ENCODE measurements around the gene C19orf85. TPM values are rescaled to one million over a fixed set of nuclear protein-coding genes. Genes with fewer than 3 reads are reported as not detected.

Gene C19orf85
- total RNA-seq, 1 donor from 2014 or later: not detected

DNA sequence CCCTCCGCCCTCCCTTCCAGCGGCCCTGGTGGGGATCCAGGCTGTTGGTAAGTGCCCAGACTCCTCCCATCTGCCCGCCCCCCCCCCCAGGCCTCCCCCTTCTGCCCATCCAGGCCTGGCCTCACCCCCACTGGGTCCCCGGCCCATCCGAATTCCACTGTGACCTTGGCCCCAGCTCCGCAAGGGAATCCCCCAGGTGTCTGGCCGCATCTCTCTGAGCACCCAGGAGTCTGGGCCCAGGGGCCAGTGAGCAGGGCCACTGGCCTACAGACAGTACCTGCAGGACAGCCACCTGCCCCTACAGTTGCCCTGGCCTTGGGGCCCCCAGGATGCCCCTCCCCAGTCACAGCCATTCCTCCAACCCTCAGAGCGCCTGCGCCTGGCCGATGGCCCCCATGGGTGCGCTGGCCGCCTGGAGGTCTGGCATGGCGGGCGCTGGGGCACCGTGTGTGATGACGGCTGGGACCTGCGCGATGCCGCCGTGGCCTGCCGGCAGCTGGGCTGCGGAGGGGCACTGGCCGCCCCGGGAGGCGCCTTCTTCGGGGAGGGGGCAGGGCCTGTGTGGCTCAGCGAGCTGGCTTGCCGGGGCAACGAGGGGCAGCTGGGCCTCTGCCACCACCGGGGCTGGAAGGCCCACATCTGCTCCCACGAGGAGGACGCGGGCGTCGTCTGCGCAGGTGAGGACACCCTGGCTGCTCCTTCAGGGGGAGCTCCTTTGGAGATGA is 24.6 kb upstream of the C19orf85 start:
- no peak for DNase-seq

- no peak for DNase-seq
These were observed 23.6 kb upstream of the C19orf85 start, which contains the start of gene SSC5D for GRCh38 chr19:55487924-55488687. SSC5D (plus strand) TSS chr19:55488436; CDS start chr19:55488590, 154 bp downstream.

DNA sequence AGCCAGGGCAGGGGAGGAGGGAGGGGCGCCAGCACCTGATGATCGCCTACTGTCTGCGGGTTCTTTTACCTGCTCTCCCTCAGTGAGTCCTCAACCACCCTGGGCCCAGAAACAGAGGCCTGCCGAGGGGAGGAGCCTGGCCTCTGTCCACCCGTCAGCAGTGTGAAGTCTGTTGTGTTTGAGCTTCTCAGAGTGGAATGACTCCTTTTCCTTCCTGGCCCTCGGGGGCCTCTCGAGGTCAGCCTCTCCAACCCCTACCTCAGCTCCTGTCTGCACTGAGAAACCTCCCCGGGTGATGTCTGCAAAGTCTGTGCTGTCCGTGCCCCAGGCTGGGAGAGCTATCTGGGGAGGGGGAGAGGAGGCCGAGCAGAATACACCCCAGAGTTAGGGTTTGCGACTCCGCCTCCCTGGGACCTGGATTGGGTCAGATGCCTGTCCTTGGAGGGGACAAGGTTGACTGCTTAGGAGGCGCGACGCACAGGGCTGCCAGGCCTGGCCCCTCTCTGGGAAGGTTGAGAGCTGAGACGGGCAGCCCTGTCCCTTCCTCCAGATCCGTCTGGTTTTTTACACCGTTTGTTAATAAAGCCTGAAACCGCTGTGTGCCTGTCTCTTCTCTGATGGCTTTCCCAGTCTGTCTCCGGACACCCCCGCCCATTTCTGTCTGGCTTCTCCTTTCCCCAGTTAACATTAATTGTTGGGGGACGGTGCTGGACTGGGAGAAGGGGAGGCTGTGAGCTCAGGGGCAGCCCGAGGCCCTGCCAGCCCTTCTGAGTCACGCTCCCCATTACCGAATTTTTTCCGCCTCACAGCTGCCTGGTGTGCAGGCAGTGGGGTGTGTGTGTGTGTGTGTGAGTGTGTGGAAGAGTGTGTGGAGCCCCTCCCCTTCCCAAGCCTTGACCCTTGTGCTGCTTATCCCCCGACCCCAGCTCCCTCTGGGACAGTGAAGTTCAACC is 22.7 kb upstream of the C19orf85 start:
- peak; percentile 95 for DNase-seq

DNA sequence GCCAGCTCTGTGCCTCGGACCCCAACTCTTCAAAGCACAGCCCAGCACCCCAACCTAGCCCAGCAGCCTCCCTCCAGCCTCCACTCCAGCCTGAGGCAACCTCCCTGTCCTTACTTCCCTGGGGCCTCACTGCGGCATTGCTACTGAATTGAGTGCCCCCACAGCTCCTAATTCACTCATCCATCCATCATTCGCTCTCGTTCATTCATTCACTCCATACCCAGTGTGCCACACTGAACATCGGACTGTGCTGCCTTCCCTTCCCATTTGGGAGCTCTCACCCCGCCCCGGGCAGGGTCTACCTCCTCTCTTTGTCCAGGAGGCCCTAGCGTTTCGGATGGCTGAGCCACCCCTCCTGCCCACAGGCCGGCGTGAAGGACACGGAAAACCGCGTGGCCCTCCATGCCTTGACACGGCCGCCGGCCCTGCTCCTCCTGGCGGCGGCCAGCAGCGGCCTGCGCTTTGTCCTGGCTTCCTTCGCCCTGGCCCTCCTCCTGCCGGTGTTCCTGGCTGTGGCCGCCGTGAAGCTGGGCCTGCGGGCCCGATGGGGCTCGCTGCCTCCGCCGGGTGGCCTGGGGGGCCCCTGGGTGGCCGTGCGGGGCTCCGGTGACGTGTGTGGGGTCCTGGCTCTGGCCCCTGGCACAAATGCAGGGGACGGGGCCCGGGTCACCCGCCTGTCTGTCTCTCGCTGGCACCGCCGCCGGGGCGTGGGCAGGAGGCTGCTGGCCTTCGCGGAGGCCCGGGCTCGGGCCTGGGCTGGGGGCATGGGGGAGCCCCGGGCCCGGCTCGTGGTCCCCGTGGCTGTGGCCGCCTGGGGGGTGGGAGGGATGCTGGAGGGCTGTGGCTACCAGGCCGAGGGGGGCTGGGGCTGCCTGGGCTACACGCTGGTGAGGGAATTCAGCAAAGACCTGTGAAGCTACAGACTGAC is 21.8 kb upstream of the C19orf85 start:
- peak; percentile 38 for DNase-seq

- DNase-seq: no peak
These were observed 21.0 kb upstream of the C19orf85 start for GRCh38 chr19:55485439-55486011.

DNA sequence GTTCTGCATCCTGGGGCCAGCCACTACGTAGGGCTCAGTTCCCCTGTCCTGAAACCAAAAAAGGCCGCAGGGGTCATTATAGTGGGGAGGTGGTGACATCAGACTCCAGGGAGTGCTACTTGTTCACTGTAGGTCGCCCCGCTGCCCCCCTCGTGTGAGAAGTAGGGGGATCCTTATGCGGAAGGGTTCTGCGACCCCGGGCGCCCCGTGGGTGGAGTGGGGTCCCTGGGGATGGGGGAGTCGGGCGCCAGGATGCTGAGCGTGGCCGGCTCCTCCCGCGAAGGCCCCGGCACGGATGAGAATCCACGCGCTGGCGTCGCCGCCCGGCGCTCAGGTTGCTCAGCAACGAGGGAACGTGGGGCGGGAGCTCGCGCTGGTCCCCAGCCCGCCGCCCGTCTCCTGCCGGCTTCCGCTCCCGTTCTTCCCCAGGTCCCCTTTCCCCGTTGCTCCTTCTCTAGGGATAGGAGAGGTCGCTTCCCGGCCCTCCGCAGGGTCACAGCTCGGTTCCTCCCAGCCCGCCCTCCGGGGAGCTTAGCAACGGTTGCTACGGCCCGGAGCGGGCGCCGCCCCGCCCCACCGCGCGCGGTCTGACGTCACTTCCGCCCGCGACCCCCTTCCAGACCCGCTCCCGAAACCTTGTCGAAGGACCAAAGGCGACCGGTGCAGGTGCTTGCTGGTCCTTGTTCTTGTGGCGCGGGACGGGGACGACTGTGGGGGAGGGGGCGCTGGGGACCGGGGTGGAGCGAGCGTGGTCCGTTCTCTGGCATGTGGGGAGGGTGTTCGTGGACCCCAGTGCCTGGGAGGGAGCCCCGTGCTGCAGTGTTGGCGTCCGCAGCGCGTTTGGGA is 20.3 kb upstream of the C19orf85 start, which contains the start of gene NAT14:
Gene NAT14, plus strand, starts transcription at position 596 of the 846 bp plus-strand sequence. CDS start 521 bp downstream, outside the sequence.
- DNase-seq: peak; percentile 68

- DNase-seq: no peak
These were observed 19.4 kb upstream of the C19orf85 start for GRCh38 chr19:55483706-55484592.

DNA sequence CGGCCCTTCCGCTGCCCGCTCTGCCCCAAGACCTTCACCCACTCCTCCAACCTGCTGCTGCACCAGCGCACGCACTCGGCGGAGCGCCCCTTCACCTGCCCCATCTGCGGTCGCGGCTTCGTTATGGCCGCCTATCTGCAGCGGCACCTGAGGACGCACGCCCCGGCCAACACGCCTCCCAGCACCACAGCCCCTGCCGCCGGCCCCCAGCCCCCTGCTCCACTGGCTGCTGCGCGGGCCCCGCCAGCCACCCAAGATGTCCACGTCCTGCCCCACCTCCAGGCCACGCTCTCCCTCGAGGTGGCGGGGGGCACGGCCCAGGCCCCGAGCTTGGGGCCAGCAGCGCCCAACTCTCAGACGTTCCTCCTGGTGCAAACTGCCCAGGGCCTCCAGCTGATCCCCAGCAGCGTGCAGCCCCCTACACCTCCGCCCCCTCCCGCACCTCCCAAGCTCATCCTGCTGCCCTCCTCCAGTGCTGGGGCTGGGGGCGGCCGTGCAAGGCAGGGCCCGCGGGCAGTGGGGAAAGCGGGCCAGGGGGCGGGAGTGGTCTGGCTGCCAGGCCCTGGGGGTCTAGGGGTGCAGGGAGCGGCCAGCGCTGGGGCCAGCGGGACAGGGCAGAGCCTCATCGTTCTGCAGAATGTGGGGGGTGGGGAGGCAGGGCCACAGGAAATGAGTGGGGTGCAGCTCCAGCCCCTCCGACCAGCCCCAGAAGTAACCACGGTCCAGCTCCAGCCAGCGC is 18.6 kb upstream of the C19orf85 start:
- no peak for DNase-seq

- no peak for DNase-seq
These were observed 17.8 kb upstream of the C19orf85 start for GRCh38 chr19:55482156-55482961.

GRCh38 chr19:55481794-55482155 is 17.2 kb upstream of the C19orf85 start:
- DNase-seq: no peak

- no peak for DNase-seq
These were observed 16.7 kb upstream of the C19orf85 start for GRCh38 chr19:55481148-55481793.

GRCh38 chr19:55479451-55480230 is 15.1 kb upstream of the C19orf85 start:
- DNase-seq: no peak

DNA sequence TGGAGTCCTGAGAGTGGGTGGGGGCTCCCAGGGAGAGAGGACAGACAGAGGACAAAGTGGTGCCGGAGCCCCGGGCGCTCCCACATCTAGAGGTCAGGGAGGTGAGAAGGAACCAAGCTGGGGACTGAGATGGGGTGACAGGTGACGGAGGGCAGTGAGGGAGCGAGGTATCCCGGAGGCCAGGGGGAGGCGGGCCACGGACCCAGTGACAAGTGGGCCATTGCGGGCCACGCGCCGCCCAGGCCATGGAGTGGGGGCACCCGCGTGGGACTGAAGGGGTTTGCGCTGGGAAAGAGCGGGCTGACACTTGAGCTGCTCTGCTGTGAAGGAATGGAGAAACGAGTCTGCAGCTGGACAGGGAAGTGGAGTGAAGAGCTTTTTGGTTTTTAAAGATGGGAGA is 14.5 kb upstream of the C19orf85 start:
- no peak for DNase-seq

- DNase-seq: no peak
These were observed 13.8 kb upstream of the C19orf85 start for GRCh38 chr19:55478364-55478763.

DNA sequence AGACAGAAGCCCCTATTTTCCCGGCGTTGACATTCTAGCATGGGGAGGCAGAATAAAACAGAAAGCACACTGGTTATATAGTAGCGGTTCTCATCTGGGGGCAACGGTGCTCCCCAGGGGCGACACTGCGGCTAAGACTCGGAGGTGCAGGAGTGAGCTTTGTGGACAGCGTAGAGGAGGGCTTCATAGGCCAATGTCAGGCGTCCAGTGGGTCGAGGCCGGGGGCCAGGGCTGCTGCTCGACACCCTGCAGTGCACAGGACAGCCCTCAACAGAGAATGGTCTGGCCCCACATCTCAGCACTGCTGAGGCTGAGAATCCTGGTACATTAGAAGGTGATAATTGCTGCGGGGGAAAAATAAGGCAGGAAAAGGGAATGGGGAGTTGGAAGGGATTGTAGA is 13.4 kb upstream of the C19orf85 start:
- DNase-seq: no peak

DNA sequence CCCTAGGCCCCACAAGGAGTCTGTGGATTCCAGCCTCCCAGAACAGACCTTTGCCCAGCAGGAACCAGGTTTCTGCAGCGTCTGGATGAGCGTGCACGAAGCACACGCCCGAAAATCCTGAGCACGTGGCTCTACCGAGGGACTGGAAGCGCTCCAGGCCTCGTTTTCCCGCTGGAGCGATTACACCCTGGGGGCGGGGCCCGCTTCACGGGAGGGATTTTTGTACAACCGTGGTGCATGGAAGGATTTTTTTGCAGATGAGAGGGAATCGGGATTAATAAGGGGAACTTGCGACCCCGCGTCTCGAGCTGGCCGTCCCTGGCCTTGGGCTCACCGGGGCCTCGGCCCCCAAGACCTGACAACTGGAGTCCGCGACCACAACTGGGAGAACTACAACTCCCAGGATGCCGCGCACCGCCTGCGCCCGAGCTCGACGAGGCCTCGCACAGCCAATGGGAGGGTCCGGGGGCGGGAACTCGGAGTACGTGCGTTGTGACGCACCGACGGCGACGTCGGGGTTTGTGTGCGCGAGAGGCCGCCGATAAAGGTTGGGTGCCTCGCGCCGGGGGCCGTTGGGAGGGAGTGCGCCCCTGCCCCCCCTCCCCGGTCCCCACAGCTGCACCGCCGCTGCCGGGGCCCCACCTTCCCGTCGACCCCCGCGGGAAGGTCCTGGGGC is 11.7 kb upstream of the C19orf85 start, which contains the start of gene ZNF628:
Gene ZNF628, plus strand, starts transcription at position 518 of the 676 bp plus-strand sequence. CDS start 3,294 bp downstream, outside the sequence.
- DNase-seq: peak; percentile 99

Measured in dermis blood vessel endothelial cell (primary cell).